HT-29 (cell line): ENCODE results near the gene ATP9A. TPM values are rescaled to one million over a fixed set of nuclear protein-coding genes. Genes with fewer than 3 reads are reported as not detected.
"Not testable (repeated sequence)": the region's sequence is repeated elsewhere in the genome, so short reads cannot be mapped to it uniquely, and the experiment has no call there.

Experiments used
- DNase-seq: peaks from one replicate; pipeline ENCODE4 v3.0.0-alpha.2; 2015; ENCODE audit warnings: low spot score
- total RNA-seq: library from RNA; depleted of rRNA; stranded (reverse); fragments of >200 nt; shearing (Covaris generic); gene quantifications from 2 replicates; pipeline ENCODE4 v1.2.3, GENCODE V29; 2014

The ATP9A gene
- total RNA-seq, 1 experiment from 2014 or later, result 70.3 TPM

DNA sequence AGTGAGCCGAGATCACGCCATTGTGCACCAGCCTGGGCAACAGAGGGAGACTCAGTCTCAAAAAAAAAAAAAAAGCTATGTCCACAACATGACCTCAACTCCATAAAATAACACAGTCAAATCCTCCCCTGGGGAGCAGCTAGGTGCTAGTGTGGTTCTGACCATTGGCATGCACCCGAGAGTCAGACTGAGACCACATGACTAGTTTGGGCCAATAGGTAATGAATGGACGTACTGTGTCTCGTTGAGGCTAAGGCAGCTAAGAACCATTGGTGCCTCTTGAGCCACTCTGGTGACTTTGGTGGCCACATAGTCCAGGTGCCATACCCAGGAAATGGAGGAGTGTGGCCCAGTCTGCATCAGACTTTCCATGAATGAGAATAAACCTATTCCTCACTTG, 40.3 kb downstream of the ATP9A start:
- DNase-seq, result no peak

DNA sequence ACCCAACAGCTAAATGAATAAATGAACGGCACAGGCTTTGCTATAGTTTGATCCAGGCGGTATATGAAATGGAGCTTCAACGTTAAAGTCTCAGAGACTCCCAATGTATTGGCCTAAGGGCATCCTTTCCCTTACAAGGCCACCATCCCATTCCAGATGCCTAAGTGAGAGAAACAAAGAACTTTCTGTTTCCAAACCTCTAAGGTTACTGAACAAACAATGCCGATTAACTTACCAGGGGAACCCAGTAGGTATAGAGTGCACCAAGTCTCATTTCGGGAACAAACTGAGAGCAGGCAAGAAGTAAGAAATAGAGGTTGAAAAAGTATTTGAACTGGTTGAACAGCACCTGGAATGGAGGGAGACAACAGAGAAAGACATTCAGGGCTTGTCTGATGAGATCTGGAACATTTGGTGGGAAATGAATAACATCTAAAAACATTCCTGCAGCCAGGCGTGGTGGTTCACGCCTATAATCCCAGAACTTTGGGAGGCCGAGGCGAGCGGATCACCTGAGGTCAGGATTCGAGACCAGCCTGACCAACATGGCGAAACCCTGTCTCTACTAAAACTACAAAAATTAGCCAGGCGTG, 42.5 kb downstream of the ATP9A start:
- DNase-seq, result no peak

DNA sequence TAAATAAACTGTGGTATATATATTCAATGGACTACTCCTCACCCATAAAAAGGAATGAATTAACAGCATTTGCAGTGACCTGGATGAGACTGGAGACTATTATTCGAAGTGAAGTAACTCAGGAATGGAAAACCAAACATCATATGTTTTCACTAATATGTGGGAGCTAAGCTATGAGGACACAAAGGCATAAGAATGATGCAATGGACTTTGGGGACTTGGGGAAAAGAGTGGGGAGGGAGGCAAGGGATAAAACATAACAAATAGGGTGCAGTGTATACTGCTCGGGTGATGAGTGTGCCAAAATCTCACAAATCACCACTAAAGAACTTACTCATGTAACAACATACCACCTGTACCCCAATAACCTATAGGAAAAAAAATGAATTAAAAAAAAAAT, 45.2 kb downstream of the ATP9A start:
- DNase-seq, result not testable (repeated sequence)

DNA sequence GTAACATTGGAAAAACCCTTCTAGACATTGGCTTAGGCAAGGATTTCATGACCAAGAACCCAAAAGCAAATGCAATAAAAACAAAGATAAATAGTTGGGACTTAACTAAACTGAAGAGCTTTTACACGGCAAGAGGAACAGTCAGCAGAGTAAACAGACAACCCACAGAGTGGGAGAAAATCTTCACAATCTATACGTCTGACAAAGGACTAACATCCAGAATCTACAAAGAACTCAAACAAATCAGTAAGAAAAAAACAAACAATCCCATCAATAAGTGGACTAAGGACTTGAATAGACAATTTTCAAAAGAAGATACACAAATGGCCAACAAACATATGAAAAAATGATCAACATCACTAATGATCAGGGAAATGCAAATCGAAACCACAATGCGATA, 45.9 kb downstream of the ATP9A start:
- DNase-seq, result not testable (repeated sequence)

DNA sequence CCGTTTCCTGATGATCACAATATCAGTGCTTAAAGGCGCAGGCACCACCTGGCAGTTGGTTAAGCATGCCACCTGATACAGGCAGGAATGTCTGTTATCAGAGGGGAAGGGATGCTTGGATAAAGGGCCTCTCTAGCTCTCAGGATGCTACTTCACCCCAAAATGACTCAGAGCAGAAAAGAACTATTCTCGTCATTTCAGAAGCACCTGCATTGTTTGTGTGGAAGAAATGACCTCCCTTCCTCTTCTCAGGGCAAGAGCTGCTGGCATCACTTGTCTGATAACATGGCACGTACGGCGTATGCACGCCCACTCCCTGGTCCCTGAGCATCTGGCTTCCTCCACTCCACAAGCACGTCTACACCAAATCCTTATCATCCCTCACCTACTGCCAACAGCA, 47.3 kb downstream of the ATP9A start:
- DNase-seq, result no peak

DNA sequence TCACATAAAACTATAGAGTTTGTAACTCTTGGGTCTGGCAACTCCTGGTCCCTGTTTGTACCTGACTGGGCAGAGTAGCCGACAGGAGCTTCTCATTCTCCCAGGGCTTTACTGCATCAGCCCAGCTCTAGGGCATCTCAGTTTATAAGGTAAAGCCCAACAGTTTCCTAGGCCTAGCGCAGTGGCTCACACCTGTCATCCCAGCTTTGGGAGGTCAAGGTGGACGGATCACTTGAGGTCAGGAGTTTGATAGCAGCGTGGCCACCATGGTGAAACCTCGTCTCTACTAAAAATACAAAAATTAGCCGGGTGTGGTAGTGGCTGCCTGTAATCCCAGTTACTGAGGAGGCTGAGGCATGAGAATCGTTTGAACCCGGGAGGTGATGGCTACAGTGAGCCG, 47.8 kb downstream of the ATP9A start:
- no peak for DNase-seq

DNA sequence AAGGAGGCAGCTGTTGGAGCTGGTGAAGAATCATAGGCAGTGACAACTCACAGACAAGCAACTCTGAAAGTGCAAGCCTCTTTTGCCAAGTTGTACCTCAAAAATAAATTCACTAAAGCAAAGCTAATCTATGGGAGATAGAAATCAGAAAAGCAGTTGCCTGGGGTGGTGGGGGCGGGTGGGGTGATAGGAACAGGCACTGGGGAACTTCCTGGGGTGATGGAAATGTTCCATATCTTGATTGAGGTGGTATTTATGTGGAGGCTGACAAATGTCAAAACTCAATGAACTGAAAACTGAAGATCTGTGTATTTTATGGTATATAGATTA, 52.4 kb downstream of the ATP9A start:
- no peak for DNase-seq

DNA sequence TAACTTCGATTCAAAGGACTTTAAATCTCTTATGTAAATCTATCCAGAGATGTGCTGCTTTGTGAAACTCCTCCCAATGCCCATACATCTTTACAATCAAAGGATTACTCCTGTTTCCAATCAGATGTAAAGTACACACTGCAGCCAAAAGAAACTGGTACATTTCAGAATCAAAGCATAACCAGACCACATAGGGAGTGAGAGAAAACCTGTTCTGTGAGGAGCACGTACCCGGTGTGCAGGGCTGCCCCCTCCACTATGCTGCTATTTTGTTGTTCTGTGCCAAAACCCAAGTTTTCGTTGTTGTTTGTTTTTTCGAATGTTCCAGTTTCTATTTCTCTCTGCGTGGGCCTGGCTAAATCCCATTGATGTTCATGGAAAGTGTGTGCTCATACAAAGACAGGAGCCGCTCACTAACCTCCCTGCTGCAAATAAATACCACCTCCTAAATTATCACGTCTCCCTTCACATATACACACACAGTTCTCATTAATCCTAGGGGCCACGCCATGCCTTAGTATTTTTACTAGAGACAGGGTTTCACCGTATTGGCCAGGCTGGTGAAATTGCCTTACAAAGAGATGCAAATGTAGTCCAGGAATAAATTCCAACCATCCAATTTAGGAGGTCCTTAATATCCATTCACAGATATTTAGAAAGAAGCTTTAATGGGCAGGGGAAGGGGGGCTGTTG, 52.9 kb downstream of the ATP9A start:
- DNase-seq, result no peak

DNA sequence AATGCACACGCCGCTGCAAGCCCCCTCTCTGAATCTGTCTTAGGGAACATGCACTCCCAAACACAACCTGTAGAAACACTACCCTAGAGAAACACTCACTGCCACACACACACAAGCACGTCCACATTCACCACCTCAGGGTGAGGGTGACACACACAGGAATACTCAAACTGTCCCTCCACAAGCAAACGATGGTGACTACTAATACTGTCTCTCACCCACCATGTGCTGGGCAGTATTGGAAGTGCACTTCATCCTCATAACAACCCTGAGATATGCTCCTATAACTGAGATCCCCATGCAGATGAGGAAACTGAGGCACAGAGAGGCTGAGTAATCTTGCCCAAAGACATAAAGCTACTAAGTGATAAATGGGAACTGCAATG, 55.0 kb downstream of the ATP9A start:
- DNase-seq, result no peak

DNA sequence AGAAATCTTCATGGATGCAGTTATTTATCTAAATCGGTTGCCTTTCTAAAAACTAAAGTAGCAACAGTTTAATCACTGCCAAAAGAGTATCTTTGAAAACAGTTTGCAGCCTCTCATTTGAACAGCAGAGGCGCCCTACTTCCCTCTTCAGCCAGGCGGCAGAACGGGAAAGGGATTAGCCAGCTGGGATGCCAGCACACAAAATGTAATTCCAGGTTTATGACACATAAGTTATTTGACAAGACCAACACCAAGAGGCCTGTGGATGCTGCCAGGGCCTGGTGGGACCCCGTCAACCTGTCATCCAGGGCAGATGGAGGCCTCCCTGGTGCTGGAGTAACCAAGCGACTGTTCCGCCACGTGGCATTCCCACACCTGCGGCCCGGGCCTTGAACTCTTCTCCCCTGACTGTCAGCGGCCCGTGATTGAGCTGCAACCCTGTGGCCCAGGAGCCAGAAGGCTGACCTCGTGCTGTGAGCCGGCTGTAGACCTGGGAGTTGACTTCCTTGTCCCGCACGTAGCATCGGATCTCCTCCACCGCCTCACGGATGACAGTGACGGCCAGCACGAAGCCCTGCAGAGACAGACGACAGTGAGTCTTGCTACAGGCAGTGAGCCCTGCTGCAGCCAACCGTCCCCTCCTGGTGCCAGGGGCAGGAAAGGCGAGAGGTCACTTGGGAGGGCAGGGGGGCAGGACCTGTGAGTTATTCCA, 55.5 kb downstream of the ATP9A start:
- peak; percentile 61 for DNase-seq

DNA sequence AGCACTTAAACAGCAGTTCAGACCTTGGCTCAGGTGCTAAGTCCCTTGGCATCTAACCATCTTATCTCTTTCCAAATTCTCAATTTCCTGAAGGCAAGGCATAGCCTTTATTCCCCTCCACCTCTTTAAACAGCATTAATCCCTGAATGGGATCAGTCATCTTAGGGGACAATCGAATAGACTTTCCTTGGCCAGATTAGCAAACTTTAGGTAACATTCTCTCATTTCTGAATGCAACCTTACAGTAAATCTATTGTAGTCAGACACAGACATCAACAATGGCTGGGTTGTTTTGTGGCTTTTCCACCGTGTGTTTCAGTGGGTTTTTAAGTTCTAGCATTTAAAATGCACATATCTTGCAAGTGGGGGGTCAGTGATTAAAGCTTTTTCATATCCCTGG, 56.8 kb downstream of the ATP9A start:
- no peak for DNase-seq

DNA sequence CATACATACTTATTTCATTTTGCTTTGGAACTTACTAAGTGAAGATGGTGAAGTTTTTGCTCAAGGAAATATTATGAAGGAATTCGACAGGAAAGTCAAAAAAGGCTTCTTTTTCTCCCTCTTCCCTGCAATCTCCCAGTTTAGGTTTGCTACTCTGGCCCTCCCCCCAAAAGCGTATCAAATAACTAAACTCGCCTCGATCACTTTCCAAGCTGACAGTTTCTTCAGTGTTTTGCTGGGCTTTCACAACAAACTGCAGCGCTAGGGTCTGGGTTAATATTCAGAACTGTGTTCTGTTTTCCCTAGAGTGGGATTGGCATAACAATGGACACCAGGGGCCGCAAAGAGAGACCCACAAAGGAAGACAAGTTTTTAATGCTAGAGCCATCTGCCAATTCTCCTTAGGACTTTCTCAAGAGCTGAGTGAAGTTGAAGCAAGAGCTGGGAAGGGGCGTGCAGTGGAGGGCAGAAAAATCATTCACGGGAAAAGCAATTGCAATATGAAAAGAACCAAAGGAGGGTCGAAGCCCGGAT, 57.8 kb downstream of the ATP9A start:
- DNase-seq, result no peak

DNA sequence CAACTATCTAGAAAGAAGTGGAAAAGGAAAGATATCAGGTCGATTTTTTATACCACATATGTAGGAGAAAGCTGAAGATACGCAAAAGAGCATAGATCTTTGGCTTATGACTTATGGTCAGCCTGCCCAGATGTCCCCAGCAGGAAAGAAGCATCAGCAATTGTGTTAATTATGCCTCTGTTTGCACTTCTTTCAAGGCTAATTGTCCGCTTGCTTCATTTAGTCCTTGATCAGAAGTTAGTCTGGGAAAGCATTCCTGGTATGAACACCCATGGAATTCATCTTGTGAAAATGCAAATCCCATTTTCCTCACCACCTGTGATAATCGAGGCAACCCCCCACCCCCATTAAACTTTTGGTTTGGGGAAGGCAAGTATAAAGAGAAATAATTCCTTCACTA, 62.8 kb downstream of the ATP9A start:
- DNase-seq, result no peak

DNA sequence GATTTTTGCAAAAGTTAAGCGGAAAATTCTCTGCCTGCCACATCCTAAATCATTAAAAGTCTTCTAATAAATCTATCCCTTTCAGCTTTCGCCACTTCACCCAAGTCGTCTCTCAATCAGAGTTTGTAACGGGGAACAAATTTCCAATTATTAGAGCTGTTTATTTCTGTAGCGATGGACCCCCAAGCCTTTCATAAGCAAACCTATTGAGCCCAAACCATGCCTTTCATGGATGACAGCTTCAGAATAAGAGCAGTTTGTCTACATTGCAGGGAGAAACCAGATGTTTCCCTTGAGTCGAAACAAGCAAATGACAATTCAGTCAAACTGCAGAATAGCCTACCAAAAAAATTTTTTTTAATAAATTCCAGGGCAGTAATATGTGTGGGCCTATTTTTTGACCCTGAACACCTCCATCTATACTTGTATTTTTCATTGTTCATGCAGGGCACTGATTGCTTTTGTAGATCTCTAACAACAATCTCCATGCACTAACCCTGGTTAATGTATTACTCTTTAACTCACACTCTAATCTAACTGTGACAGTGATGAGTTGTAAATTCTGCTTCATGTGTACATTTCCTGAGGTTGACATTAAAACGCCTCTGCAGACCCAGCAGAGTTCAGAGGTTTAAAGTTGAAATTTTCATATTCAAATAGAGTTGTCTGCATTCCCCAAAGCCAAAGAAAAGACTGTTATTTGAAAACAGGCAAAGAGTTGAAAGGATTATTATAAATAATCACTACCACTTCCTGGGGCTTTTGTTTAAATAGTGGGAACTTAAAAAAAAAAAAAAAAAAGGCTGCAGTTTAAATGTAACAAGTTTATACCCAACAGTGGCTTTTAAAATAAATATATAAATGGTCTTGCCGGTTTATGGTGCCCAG, 64.5 kb downstream of the ATP9A start:
- DNase-seq, result peak; percentile 88

DNA sequence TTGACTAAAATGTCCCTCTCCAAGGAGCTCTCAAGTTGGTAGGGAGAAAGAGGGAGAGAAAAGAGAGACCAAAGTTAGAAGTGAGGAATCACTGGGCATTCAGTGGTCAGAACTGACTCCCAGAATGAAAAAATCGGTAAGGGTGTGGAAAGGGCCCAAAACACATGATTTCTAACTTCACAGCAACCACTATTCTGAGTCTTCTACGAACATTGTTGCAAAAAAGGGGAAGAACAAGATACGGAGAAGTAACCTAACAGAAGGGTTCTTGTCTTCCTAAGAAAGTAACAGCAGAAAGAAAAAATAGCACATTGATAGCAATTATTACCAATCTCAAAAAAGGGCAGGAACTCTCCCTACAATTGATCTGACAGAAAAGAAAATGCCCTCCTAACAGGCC, 65.6 kb downstream of the ATP9A start:
- DNase-seq, result no peak

DNA sequence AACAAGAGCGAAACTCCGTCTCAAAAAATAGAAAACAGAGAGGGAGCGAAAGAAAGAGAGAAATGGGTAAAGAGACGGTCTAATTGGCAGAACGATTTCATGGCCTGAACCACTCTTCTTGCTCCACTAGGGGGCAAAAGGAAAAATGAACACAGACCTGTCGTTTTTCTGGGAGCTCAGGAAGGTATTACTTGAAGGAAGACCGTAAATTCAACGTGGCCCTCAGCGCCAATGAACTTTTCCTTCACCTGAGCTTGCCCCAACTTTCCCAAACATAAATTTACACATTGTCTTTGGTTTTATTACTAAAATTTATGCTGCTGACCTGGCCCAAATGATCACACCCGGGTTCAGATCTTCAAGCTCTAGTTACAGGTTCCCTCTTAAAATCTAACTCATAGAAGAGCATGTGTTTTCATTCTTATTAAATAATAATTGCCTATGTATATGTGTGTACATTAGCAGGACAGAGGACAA, 67.3 kb downstream of the ATP9A start:
- peak; percentile 80 for DNase-seq

DNA sequence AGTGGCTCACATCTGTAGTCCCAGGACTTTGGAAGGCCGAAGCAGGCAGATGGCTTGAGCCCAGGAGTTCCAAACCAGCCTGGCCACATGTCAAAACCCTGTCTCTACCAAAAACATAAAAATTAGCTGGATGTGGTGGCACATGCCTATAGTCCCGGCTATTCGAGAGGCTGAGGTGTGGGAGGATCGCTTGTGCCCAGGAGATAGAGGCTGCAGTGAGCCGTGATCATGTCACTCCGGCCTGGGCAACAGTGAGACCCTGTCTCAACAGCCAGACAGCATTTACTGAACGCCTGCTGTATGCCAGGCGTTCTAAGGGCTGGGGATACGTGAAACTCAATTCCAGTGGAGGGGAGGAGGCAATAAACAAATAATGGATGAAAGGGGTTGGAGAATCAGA, 69.9 kb downstream of the ATP9A start:
- no peak for DNase-seq

DNA sequence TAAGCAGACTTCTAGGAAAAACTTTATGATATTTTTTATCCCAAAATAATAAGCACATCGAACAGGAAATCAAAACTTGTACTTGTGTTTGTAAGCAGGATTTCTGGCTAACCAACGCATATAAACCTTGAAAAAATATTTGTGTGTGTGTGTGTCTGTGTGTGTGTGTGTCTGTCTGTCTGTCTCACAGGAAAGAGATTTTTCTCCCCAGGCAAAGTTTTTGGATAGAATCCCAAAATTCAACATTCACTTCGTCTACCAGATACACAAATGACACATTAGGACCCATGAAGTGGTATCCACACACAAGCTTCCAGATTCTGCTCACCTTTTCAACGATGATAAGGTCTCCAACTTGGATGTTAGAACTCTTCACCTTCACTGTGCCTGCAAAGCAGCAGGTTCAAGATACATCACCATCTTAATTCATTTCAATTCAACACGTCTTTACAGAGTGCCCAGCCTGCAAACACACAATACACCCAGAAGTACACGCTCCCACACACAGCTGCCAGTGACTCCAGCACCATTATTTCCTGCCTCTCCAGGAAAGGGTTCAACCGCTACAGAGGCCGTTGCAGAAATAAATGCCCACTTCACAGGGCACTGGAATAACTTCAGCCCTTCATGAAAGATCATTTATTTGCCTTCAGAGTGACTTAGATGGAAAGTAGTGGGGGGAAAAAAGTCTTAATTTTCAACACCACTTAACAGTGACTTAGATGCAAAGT, 70.9 kb downstream of the ATP9A start:
- no peak for DNase-seq

DNA sequence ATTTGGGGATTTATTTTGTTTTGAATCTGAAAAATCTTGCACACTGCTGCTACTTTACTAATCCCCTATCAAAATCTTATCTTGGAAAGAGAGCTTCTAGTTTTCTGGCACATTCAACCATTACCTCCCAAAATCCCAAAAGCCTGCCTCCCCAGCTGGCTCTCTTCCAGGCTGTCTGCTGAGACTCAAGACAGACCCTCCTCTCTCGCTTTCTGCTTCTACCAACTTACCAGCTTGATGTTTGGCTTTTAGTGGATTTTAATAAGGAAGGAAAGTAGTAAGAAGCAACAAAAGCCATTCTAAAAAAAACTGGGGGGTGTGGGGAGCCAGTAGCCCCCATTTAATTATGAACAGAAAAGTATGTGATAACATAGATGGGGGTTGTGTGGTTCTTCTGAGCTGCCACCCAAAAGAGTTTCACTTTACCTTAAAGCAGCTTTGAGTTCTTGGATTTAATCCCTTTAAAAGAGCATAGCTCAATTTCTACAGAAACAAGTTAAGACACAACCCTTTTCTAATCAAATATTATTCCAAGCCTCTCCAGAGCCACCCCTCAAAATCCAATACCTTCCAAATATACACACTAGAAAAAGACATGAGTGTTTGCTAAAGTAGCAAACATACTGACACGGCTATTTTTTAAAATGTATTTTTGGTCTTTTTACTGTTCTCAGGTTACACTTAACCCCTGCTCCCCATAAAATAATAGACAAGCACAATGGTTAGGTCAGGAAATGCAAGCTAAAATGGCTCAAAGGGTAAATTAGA, 71.7 kb downstream of the ATP9A start:
- peak; percentile 64 for DNase-seq

DNA sequence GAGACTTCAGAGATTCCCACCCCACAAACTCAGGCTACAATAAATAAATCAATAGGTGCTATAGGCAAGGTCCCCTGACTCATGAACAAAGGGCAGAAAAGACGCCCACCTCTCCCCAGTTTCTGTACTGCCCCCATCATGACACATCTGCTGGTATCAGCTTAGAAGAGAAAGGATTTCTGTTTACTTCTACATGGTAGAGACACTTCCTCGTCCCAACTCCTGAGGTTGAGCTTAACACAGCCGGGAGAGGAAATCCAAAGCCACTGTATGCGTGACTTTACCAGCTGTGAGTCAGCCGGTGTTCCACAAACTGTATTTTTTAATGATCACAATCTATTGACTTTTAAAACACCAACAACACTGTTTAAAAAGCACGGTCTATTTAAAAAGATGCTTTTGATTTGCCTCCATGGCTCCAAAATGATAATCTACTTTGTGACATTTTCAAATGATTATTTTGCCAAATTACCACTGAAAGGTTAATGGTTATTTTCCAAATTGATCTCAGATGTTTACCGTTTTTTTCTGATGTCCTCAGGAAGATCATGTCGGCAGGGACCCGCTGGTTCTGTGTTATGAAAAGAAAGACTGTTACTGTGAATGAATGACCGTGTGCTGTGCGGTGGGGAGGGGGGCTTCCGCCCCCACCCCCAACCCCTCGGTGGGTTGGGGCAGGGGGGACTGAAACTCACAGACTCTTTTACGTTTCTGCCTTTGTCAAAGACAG, 72.5 kb downstream of the ATP9A start:
- peak; percentile 87 for DNase-seq
